Measurements from ENCODE around the gene MTFP1.
"Not testable (repeated sequence)": the region's sequence is repeated elsewhere in the genome, so short reads cannot be mapped to it uniquely, and the experiment has no call there.

Gene MTFP1

GRCh38 chr22:30459181-30460052 lies 33.8 kb downstream of the MTFP1 start:
- FAIRE-seq (no peak), DNase-seq (ENCODE audit: insufficient read length, low spot score) (no peak)
- no peak for TF ChIP-seq CTCF (IDR thresholded peaks at IDR 0.05; ENCODE audit: insufficient read depth, missing control alignments)

- DNase-seq (ENCODE audit: insufficient read length, low spot score): no peak
- no peak for FAIRE-seq
- no peak for TF ChIP-seq CTCF (IDR thresholded peaks at IDR 0.05; ENCODE audit: insufficient read depth, missing control alignments)
Measured at GRCh38 chr22:30460147-30460546, 34.6 kb downstream of the MTFP1 start.

GRCh38 chr22:30460555-30460954 lies 35.0 kb downstream of the MTFP1 start:
- not testable (repeated sequence) for DNase-seq (ENCODE audit: insufficient read length, low spot score); FAIRE-seq

GRCh38 chr22:30469165-30469564 lies 43.6 kb downstream of the MTFP1 start:
- DNase-seq (ENCODE audit: insufficient read length, low spot score): no peak
- TF ChIP-seq CTCF (IDR thresholded peaks at IDR 0.05; ENCODE audit: insufficient read depth, missing control alignments): no peak
- no peak for FAIRE-seq

- DNase-seq (ENCODE audit: insufficient read length, low spot score) (no peak), FAIRE-seq (no peak)
- TF ChIP-seq CTCF (IDR thresholded peaks at IDR 0.05; ENCODE audit: insufficient read depth, missing control alignments): no peak
Measured at GRCh38 chr22:30470655-30471054, 45.1 kb downstream of the MTFP1 start.

- no peak for TF ChIP-seq CTCF (IDR thresholded peaks at IDR 0.05; ENCODE audit: insufficient read depth, missing control alignments)
- no peak for FAIRE-seq
Measured at GRCh38 chr22:30471616-30472318, 46.2 kb downstream of the MTFP1 start, which contains the start of gene SEC14L3. SEC14L3 (minus strand) TSS chr22:30472017; CDS start chr22:30471958, 59 bp downstream.

GRCh38 chr22:30472994-30473720 lies 47.6 kb downstream of the MTFP1 start:
- DNase-seq (ENCODE audit: insufficient read length, low spot score): no peak
- FAIRE-seq: no peak
- TF ChIP-seq CTCF (IDR thresholded peaks at IDR 0.05; ENCODE audit: insufficient read depth, missing control alignments): no peak

More at GRCh38 chr22:30471616-30472318, 46.2 kb downstream of the MTFP1 start, which contains the start of gene SEC14L3:
- DNase-seq (ENCODE audit: insufficient read length, low spot score): no peak
